Measurements from ENCODE around the gene RIN3. TPM values are rescaled to one million over a fixed set of nuclear protein-coding genes. Genes with fewer than 3 reads are reported as not detected.

The RIN3 gene
- total RNA-seq, 1 experiment from 2014 or later = 0.86 TPM

DNA sequence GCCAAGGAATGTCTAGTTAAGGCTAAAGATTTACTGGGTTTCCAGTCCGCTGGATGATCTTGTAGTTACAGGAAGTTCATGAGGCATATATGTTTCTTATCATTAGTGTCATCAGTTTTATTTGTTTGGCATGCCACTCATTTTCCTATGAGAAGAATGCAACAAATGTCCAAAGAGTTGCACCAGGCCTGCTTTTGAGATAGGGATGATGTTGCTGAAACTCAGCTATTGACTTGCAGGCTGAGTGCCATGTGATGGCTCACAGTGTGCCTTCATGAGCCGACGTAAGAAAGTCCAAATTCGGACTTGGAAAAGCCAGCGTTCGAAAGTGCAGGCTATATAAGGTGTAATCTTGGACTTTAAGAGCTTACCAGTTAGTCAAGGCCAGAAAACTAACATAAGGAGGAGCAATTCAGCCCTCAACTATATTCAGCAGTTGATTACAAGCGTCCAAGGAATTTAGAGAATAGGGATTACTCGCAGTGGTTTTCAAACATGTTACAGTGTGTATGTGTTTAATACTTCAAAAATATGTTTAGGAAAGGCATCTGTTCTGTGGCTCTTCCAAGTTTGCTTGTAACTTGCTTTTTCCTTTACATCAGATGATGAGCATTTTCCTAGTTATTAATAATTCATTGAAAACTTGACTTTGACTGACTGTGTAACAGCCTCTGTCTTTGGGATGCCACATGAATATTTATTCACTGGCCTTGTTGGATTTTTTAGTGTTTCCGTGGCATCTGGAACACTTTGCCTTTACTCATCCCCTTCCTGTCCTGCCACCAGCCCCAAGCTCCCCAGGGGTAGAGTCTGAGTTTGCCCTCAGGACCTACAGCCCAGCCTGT, 133.6 kb downstream of the RIN3 start:
- DNase-seq (ENCODE audit: low read depth) = no peak

DNA sequence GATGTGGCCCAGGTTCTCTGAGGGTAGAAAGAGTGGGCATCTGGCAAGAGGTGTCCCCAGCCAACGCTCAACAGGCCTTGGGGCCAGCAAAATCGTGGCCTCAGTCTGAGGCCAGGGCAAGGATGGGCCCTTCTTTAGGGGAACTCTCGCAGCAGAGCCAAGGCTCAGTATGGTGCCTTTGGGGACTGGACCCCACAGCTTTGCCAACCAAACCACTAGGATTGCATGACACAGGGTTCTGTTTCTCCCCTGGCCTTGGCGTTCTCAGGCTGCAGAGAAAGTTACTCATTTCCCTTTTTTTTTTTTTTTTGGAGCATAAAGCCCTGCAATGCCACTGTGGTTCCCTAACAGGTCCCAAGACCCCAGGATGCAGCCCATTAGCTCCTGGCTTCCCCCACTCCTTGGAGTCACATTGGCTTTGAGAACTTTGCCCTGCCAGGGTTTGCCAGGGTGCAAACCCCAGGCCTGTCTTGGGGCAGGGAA, 134.3 kb downstream of the RIN3 start:
- peak; percentile 41 for DNase-seq (ENCODE audit: low read depth)

GRCh38 chr14:92649066-92649465, 135.5 kb downstream of the RIN3 start:
- DNase-seq (ENCODE audit: low read depth) = no peak

DNA sequence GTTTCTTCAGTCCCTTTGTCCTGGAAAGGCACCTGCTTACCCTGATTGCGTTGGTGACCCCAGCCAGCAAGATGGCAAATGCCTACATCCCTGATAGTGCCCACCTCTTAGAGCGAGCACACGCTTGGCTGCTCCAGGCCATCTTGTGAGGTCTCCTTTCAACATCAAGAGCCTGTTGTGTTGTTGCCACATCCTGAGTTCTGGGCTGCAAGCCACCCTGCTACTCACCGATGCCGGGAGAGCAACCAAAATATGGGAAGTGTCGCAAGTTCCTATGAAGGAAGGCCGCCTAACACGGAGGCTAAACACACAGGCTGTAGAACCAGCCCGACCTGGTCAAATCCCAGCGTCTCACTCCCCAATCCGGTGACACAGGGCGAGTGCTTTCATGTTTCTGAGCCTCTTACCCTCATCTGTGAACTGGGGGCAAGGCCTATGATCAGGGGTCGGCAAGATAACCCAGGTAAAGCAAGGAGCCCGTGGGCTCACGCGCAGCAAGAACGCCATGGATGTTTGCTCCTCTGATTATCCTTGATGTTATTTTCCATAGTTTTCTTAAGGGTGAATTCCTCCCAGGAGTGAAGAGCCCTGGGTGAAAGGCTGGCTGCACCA, 136.5 kb downstream of the RIN3 start:
- DNase-seq (ENCODE audit: low read depth) = no peak

- no peak for DNase-seq (ENCODE audit: low read depth)
Observed at GRCh38 chr14:92650581-92651105, 137.1 kb downstream of the RIN3 start.

DNA sequence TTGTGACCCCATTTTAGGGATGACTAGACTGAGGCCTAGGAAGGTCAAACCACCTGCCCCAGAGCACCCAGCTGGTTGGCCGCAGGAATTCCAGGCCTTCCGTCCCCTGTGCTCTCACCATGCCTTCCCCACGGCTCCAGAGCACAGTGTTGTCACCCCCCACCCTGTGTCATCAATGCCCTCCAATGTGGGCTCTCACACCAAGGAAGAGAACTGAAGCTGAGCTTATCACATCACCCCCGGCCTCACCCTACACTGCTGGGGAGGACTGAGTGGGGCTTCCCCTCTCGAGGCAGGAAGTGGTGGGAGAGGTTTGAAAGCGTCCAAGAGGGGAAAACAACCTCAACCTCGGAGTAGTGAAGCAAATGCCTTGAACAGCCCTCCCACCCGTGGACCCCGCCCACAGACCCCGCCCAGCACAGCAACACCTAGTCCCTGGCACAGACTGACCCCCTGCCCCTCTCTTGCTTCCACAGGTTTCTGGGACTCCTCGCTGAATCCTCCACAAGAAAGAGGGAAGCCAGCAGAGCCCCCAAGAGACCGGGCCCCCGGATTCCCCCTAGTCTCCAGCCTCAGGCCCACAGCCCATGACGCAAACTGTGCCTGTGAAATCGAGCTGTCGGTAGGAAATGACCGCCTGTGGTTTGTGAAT, 137.7 kb downstream of the RIN3 start:
- DNase-seq (ENCODE audit: low read depth) = no peak

DNA sequence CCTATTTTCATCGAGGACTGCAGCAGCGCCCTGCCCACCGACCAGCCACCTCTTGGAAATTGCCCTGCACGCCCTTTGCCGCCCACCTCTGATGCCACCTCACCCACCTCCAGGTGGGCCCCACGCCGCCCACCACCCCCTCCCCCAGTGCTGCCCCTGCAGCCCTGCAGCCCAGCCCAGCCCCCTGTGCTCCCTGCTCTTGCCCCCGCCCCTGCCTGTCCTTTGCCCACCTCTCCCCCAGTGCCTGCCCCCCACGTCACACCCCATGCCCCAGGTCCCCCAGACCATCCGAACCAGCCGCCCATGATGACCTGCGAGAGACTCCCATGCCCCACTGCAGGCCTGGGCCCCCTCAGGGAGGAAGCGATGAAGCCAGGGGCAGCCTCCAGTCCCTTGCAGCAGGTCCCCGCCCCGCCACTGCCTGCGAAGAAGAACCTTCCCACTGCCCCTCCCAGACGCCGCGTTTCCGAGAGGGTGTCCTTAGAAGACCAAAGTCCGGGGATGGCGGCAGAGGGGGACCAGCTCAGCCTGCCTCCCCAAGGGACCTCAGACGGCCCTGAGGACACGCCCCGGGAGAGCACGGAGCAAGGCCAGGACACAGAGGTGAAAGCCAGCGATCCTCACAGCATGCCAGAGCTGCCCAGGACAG, 138.3 kb downstream of the RIN3 start:
- DNase-seq (ENCODE audit: low read depth) = no peak

GRCh38 chr14:92652413-92653151, 139.0 kb downstream of the RIN3 start:
- DNase-seq (ENCODE audit: low read depth) = no peak

GRCh38 chr14:92653162-92653651, 139.6 kb downstream of the RIN3 start:
- DNase-seq (ENCODE audit: low read depth) = no peak

DNA sequence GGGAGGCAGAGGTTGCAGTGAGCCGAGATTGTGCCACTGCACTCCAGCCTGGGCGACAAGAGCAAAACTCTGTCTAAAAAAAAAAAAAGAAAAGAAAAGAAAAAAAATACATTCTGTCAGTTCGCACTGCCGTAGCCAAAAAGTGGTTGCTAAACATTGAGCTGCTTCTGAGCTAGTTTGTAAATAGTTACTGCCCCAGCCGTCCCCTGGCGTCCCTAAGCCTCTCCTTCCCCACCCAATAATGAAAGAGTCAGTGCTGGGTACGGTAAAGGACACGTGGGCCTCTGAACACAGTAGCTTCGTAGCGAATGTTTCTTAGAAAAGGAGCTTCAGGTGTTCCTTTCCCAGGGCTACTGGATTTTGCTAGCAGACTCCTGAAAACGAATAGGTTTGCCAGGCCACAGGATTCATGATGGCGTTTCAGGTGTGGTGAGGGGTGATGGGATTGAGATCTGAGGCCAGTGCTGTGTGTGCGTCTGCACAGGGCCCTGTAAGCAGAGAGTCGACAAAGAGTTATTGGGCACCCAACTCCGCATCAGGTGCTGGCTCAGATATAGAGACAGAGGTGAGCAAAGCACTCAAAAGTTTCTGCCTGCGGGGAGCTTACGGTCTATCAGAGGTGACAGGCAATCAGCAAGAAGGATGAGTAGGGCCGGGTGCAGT, 140.8 kb downstream of the RIN3 start:
- no peak for DNase-seq (ENCODE audit: low read depth)

DNA sequence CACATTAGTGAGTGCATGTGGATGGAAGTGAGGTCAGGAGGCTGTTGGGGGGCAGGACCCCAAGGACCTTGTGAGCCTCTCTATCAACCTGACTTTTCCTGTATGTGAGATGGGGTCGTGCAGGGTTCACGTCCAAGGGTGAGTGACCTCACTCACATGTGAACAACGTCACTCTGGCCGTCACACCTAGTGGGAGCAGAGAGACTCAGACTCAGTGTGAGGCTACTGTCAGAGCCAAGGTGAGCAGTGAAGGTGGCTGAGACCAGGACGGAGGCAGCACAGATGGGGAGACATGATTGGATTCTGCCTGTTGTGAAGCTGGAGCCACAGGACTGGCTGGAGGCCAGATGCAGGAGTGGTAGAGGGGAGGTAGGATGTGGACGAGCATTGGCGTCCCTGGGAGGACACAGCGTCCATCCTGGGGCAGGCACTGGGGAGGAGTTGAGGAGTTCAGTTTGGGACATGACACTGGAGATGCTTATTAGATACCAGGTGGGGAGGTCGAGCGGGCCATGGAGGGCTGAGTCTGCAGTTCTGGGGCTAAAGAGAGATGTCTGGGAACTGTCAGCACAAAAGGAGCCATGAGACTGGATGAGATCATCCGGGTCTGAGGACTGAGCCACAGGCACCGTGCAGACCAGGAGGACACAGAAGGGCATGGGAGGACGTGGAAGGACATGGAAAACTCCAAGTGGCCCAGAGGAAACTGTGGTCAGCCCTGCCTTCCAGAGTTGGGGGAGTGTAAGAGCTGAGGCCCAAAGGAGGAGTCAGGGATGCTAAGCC, 142.0 kb downstream of the RIN3 start:
- no peak for DNase-seq (ENCODE audit: low read depth)

DNA sequence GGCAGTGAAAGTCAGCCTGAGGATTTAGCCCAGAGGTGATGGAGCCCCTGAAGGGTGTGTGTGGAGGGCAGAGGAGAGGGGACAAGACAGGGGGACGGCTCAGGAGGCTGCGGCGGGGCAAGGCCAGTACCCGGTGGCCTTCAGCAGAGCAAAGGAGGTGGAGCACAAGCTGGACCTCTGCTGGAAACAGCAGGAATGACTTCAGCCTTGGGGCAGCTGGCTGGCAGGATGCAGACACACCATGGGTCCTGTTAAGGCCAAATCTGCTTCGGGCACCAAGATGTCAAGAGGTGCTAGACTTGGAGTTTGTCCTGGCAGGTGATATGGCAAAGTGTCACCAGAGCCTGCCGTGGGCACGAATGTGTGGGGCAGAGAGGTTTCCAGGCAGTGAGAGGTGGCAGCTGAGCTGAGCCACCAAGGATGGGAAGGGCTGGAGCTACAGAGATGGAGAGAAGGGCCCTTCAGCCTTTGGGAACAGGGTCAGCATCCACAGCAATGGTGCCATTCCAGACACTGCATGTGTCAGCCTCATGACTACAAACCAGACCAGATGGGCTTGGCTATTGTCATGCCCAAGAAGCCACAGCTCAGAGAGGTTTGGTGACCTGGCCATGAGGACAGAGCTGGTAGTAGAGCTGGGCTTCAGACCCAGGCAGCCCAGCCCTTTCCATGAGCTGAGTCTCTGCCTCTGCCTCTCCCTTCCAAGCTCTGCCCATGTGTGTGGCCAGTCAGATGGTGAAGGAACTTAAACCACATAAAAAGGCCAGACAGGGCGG, 142.9 kb downstream of the RIN3 start:
- no peak for DNase-seq (ENCODE audit: low read depth)

- no peak for DNase-seq (ENCODE audit: low read depth)
Observed at GRCh38 chr14:92657457-92658142, 144.0 kb downstream of the RIN3 start.

- no peak for DNase-seq (ENCODE audit: low read depth)
Observed at GRCh38 chr14:92658160-92658559, 144.6 kb downstream of the RIN3 start.

- no peak for DNase-seq (ENCODE audit: low read depth)
Observed at GRCh38 chr14:92658684-92659083, 145.1 kb downstream of the RIN3 start.

- no peak for DNase-seq (ENCODE audit: low read depth)
Observed at GRCh38 chr14:92659765-92660561, 146.4 kb downstream of the RIN3 start.

GRCh38 chr14:92660571-92660970, 147.0 kb downstream of the RIN3 start:
- no peak for DNase-seq (ENCODE audit: low read depth)

Measured in Daoy (cell line).